Chondrocyte (in vitro differentiated cells): ENCODE measurements around the gene SCGB1D1. TPM values are rescaled to one million over a fixed set of nuclear protein-coding genes. Genes with fewer than 3 reads are reported as not detected.

Source experiments
- DNase-seq: peaks from one replicate; pipeline ENCODE4 v3.0.0; 2021; ENCODE audit warnings: mixed read lengths, low spot score
- H3K27ac Mint-ChIP-seq: one replicate; pipeline ENCODE4 v1.8.0; 2021; ENCODE audit warnings: mild to moderate bottlenecking, moderate library complexity, mixed read lengths; ENCODE audit not compliant: unreplicated experiment
- H3K27me3 Mint-ChIP-seq: 2 replicates; pipeline ENCODE4 v1.8.0; 2021; ENCODE audit warnings: low read depth, mixed read lengths
- H3K36me3 Mint-ChIP-seq: 2 replicates; pipeline ENCODE4 v1.8.0; 2021; ENCODE audit warnings: low read depth, mixed read lengths
- H3K4me1 Mint-ChIP-seq: 2 replicates; pipeline ENCODE4 v1.8.0; 2021; ENCODE audit warnings: low read depth, mild to moderate bottlenecking, mixed read lengths
- H3K4me3 Mint-ChIP-seq: one replicate; pipeline ENCODE4 v1.8.0; 2021; ENCODE audit warnings: mild to moderate bottlenecking, moderate library complexity, mixed read lengths; ENCODE audit not compliant: unreplicated experiment
- H3K9me3 Mint-ChIP-seq: 2 replicates; pipeline ENCODE4 v1.8.0; 2021; ENCODE audit warnings: low read depth, mixed read lengths
- total RNA-seq: library from RNA; stranded (reverse); gene quantifications from 3 replicates; pipeline ENCODE4 v1.2.1, GENCODE V29; 2021
- TF ChIP-seq, protein P1 (sequence below): fragments of 200-600 bp; sonication (generic); IDR thresholded peaks from 2 replicates; pipeline ENCODE4 v1.5.0; 2021; ENCODE audit warnings: antibody characterized with exemption, mild to moderate bottlenecking, moderate library complexity

SCGB1D1 gene
- total RNA-seq, 1 donor from 2014 or later, result not detected

DNA sequence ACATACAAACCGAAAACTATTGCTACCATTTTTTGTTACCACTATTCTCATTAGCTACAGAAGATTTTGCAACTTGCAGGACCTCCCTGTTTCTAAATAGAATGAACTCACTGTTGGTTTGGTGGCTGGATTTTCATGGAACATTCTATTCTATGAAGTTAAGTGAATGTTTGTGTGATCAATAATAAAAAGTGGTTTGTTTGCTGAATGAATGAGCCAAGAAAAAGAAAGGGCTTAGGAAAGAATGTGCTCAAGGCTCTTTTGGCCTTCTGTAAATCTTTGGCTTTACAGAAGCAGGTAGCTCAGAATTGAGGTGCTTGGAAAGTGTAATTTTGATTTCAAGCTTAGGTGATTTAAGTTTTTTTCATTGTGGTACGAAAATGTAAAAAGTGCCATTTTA is 46.2 kb downstream of the SCGB1D1 start:
- no peak overlapping the region for H3K4me3 Mint-ChIP-seq

DNA sequence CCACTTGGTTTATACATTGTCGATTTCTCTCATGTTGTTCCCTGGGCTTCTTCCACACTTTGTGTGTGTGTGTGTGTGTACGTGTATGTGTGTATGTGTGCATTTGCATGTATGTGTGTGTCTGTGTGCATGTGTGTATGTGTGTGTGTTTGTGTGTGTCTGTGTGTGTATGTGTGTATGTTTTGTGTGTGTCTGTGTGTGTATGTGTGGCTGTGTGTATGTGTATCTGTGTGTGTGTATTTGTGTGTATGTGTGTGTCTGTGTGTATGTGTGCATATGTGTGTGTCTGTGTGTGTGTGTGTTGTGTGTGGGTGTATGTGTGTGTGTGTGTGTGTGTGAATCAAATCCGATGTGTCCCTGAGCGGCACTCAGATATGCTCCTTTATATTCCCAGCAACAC is 47.5 kb downstream of the SCGB1D1 start:
- H3K27ac Mint-ChIP-seq, result no peak overlapping the region
- no peaks in the 10 kb centered on the region for H3K9me3 Mint-ChIP-seq
- H3K27me3 Mint-ChIP-seq, result peaks cover 41% of the 10 kb centered on the region
- H3K4me3 Mint-ChIP-seq, result no peak overlapping the region
- TF ChIP-seq, protein P1, sequence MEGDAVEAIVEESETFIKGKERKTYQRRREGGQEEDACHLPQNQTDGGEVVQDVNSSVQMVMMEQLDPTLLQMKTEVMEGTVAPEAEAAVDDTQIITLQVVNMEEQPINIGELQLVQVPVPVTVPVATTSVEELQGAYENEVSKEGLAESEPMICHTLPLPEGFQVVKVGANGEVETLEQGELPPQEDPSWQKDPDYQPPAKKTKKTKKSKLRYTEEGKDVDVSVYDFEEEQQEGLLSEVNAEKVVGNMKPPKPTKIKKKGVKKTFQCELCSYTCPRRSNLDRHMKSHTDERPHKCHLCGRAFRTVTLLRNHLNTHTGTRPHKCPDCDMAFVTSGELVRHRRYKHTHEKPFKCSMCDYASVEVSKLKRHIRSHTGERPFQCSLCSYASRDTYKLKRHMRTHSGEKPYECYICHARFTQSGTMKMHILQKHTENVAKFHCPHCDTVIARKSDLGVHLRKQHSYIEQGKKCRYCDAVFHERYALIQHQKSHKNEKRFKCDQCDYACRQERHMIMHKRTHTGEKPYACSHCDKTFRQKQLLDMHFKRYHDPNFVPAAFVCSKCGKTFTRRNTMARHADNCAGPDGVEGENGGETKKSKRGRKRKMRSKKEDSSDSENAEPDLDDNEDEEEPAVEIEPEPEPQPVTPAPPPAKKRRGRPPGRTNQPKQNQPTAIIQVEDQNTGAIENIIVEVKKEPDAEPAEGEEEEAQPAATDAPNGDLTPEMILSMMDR, result no peak
- DNase-seq, result no peak
- no peaks in the 10 kb centered on the region for H3K36me3 Mint-ChIP-seq
- H3K4me1 Mint-ChIP-seq, result no peaks in the 10 kb centered on the region

More for the DNA sequence above, 46.2 kb downstream of the SCGB1D1 start:
- Mint-ChIP-seq H3K36me3 (no peaks in the 10 kb centered on the region), H3K9me3 (no peaks in the 10 kb centered on the region), H3K4me1 (no peaks in the 10 kb centered on the region), H3K27ac (no peak overlapping the region), H3K27me3 (peaks cover 47% of the 10 kb centered on the region)
- no peak for DNase-seq
- TF ChIP-seq, protein P1, result no peak

DNA sequence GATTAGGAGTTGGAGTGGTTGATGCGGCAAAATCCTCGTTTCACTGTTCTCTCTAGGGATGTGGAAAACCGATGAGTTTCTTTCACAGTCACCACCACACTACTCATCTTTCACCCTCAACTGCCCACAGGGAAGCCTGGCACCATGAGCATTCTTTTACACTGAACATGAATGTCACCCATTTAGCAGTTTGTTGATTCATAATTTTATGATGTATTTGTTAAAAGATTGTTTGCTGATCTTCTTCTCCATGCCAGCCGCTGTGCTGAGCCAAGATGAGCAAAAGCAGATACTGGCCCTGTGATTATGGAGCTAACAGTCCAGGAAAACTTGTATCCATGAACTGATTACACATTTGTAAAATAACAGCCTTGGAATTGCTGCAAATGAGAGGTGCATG is 48.1 kb downstream of the SCGB1D1 start:
- H3K36me3 Mint-ChIP-seq, result no peaks in the 10 kb centered on the region
- H3K4me1 Mint-ChIP-seq, result no peaks in the 10 kb centered on the region
- no peaks in the 10 kb centered on the region for H3K9me3 Mint-ChIP-seq
- peaks cover 39% of the 10 kb centered on the region for H3K27me3 Mint-ChIP-seq
- no peak for DNase-seq
- H3K4me3 Mint-ChIP-seq, result no peak overlapping the region
- TF ChIP-seq, protein P1, result no peak
- no peak overlapping the region for H3K27ac Mint-ChIP-seq

DNA sequence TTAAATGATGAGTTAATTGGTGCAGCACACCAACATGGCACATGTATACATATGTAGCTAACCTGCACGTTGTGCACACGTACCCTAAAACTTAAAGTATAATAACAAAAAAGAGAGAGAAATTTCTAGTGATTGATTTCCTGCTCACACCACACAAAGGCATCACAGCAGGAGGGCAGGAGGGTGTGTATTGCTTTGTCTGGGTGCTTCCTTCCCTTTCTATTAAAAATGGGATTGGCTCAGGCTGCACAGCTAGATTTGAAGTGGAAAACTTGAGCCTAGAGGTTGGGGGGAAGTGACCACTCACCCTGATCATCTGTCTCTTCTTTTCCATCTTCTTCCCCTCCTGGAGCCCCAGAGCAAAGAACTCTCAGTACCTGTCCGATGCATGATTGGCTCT is 51.1 kb downstream of the SCGB1D1 start:
- Mint-ChIP-seq H3K36me3 (no peaks in the 10 kb centered on the region), H3K4me1 (no peaks in the 10 kb centered on the region), H3K27me3 (peaks cover 25% of the 10 kb centered on the region), H3K4me3 (no peak overlapping the region), H3K9me3 (no peaks in the 10 kb centered on the region), H3K27ac (no peak overlapping the region)
- TF ChIP-seq, protein P1, result no peak
- DNase-seq, result no peak

DNA sequence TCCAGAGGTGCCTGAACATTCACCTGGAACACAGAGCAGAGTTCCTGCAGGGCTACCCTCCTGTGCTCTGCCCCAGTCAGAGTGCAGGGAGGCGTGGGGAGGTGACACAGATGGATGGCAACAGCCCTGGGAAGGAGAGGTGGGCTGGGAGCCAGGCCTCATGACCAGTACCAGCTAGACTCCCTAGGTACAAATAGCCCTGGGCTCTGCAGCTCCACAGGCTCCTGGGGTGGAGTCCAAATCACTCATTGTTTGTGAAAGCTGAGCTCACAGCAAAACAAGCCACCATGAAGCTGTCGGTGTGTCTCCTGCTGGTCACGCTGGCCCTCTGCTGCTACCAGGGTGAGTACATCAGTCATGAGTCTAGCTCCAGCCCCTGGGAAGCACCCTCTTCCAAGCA is 52.0 kb downstream of the SCGB1D1 start, which contains the start of gene SCGB1D2:
Gene SCGB1D2 (plus strand): TSS at position 219 of the 400 bp plus-strand sequence. CDS start 69 bp downstream, at position 288.
- Mint-ChIP-seq H3K27me3 (peaks cover 30% of the 10 kb centered on the region), H3K4me1 (no peaks in the 10 kb centered on the region), H3K9me3 (no peaks in the 10 kb centered on the region), H3K4me3 (no peak within 1 kb of the TSS), H3K27ac (no peak within 1 kb of the TSS), H3K36me3 (no peaks in the 10 kb centered on the region)
- TF ChIP-seq, protein P1, result no peak
- DNase-seq, result no peak

Other genes with a start within 250 kb of the SCGB1D1 start
- 1.3 to 4.5 TPM (median 2.8 TPM) in 3 replicates for gene BEST1, start 239.9 kb upstream of the SCGB1D1 start, total RNA-seq
- gene FTH1, start 222.6 kb upstream of the SCGB1D1 start, total RNA-seq, result 3,793 to 4,450 TPM (median 3,807 TPM) in 3 replicates
- 21.6 to 24.6 TPM (median 22.4 TPM) in 3 replicates for gene INCENP, start 66.2 kb upstream of the SCGB1D1 start, total RNA-seq
- gene SCGB2A1, start 18.5 kb downstream of the SCGB1D1 start, total RNA-seq, result not detected in 3 replicates
- not detected in 3 replicates for gene SCGB1D2, start 52.0 kb downstream of the SCGB1D1 start, total RNA-seq
- gene SCGB2A2, start 79.9 kb downstream of the SCGB1D1 start, total RNA-seq, result not detected in 3 replicates
- not detected in 3 replicates for gene SCGB1D4, start 108.9 kb downstream of the SCGB1D1 start, total RNA-seq
- gene ASRGL1, start 147.2 kb downstream of the SCGB1D1 start, total RNA-seq, result 3.5 to 6.2 TPM (median 6.0 TPM) in 3 replicates
- gene SCGB1A1, start 228.8 kb downstream of the SCGB1D1 start, total RNA-seq, result not detected in 3 replicates